Stimulated activated CD8-positive, alpha-beta memory T cell treated with anti-CD3 and anti-CD28 coated beads, Interleukin-12 subunit alpha, Interleukin-12 subunit beta, amount 100 ng/mL, for 24 hours (primary cell): Measurements from ENCODE around the gene PTCD3.

Source experiments
- DNase-seq: peaks from one replicate; pipeline ENCODE4 v3.0.0-alpha.2; 2020; ENCODE audit errors: extremely low read depth

PTCD3 gene

GRCh38 chr2:86143926-86144685, 38.1 kb downstream of the PTCD3 start:
- no peak for DNase-seq

GRCh38 chr2:86147793-86148192, 41.8 kb downstream of the PTCD3 start:
- no peak for DNase-seq

- DNase-seq: no peak
Observed at GRCh38 chr2:86150502-86150901, 44.5 kb downstream of the PTCD3 start.

- no peak for DNase-seq
Observed at GRCh38 chr2:86157009-86157556, 51.0 kb downstream of the PTCD3 start.

- DNase-seq: no peak
Observed at GRCh38 chr2:86158286-86158685, 52.3 kb downstream of the PTCD3 start.

- no peak for DNase-seq
Observed at GRCh38 chr2:86160156-86160952, 54.3 kb downstream of the PTCD3 start.

GRCh38 chr2:86170449-86170848, 64.4 kb downstream of the PTCD3 start:
- no peak for DNase-seq

GRCh38 chr2:86171295-86171694, 65.3 kb downstream of the PTCD3 start:
- no peak for DNase-seq

GRCh38 chr2:86172610-86173009, 66.6 kb downstream of the PTCD3 start:
- no peak for DNase-seq

- DNase-seq: no peak
Observed at GRCh38 chr2:86174445-86174844, 68.4 kb downstream of the PTCD3 start.

- no peak for DNase-seq
Observed at GRCh38 chr2:86175828-86176227, 69.8 kb downstream of the PTCD3 start.

GRCh38 chr2:86176597-86176996, 70.6 kb downstream of the PTCD3 start:
- DNase-seq: no peak

- DNase-seq: no peak
Observed at GRCh38 chr2:86185517-86186212, 79.6 kb downstream of the PTCD3 start.

- DNase-seq: no peak
Observed at GRCh38 chr2:86186431-86186830, 80.4 kb downstream of the PTCD3 start.

- no peak for DNase-seq
Observed at GRCh38 chr2:86189782-86190416, 83.9 kb downstream of the PTCD3 start.
